ENCODE measurements around the gene CACNA2D3. TPM values are rescaled to one million over a fixed set of nuclear protein-coding genes. Genes with fewer than 3 reads are reported as not detected.

Gene CACNA2D3
- total RNA-seq, 3 donors from 2014 or later, result not detected

GRCh38 chr3:55002416-55002930 is 880.1 kb downstream of the CACNA2D3 start:
- ATAC-seq, result no peak
- H3K27me3 Mint-ChIP-seq (ENCODE audit: low read depth), result no peaks in the 10 kb centered on the region
- peaks cover 4% of the 10 kb centered on the region for H3K9me3 Mint-ChIP-seq
- DNase-seq, result no peak
- H3K4me3 Mint-ChIP-seq, result no peak overlapping the region
- H3K36me3 Mint-ChIP-seq (ENCODE audit: insufficient read depth), result no peaks in the 10 kb centered on the region
- no peaks in the 10 kb centered on the region for H3K4me1 Mint-ChIP-seq (ENCODE audit: low read depth)

GRCh38 chr3:55006244-55006676 is 883.9 kb downstream of the CACNA2D3 start:
- H3K27me3 Mint-ChIP-seq (ENCODE audit: low read depth), result no peaks in the 10 kb centered on the region
- no peaks in the 10 kb centered on the region for H3K4me1 Mint-ChIP-seq (ENCODE audit: low read depth)
- DNase-seq, result no peak
- H3K4me3 Mint-ChIP-seq, result no peak overlapping the region
- no peaks in the 10 kb centered on the region for H3K36me3 Mint-ChIP-seq (ENCODE audit: insufficient read depth)
- H3K9me3 Mint-ChIP-seq, result peaks cover 4% of the 10 kb centered on the region
- no peak for ATAC-seq

- H3K27me3 Mint-ChIP-seq (ENCODE audit: low read depth), result no peaks in the 10 kb centered on the region
- H3K9me3 Mint-ChIP-seq, result no peaks in the 10 kb centered on the region
- H3K36me3 Mint-ChIP-seq (ENCODE audit: insufficient read depth), result no peaks in the 10 kb centered on the region
- ATAC-seq, result no peak
- no peak for DNase-seq
- no peak overlapping the region for H3K4me3 Mint-ChIP-seq
- H3K4me1 Mint-ChIP-seq (ENCODE audit: low read depth), result no peaks in the 10 kb centered on the region
Measured at GRCh38 chr3:55007971-55008370, 885.6 kb downstream of the CACNA2D3 start.

- no peaks in the 10 kb centered on the region for H3K36me3 Mint-ChIP-seq (ENCODE audit: insufficient read depth)
Measured at GRCh38 chr3:55009372-55009771, 887.0 kb downstream of the CACNA2D3 start.

GRCh38 chr3:55012091-55012490 is 889.7 kb downstream of the CACNA2D3 start:
- DNase-seq, result no peak
- no peak for ATAC-seq
- Mint-ChIP-seq H3K4me1 (ENCODE audit: low read depth) (no peaks in the 10 kb centered on the region), H3K36me3 (ENCODE audit: insufficient read depth) (no peaks in the 10 kb centered on the region), H3K4me3 (no peak overlapping the region), H3K9me3 (no peaks in the 10 kb centered on the region), H3K27me3 (ENCODE audit: low read depth) (no peaks in the 10 kb centered on the region)

More at GRCh38 chr3:55009372-55009771, 887.0 kb downstream of the CACNA2D3 start:
- no peaks in the 10 kb centered on the region for H3K27me3 Mint-ChIP-seq (ENCODE audit: low read depth)
- DNase-seq, result no peak
- ATAC-seq, result no peak
- no peaks in the 10 kb centered on the region for H3K9me3 Mint-ChIP-seq
- H3K4me3 Mint-ChIP-seq, result no peak overlapping the region
- H3K4me1 Mint-ChIP-seq (ENCODE audit: low read depth), result no peaks in the 10 kb centered on the region

- no peaks in the 10 kb centered on the region for H3K27me3 Mint-ChIP-seq (ENCODE audit: low read depth)
Measured at GRCh38 chr3:55013145-55013925, 891.0 kb downstream of the CACNA2D3 start.

GRCh38 chr3:55014081-55014480 is 891.7 kb downstream of the CACNA2D3 start:
- no peak for ATAC-seq
- Mint-ChIP-seq H3K4me1 (ENCODE audit: low read depth) (no peaks in the 10 kb centered on the region), H3K27me3 (ENCODE audit: low read depth) (no peaks in the 10 kb centered on the region)

More at GRCh38 chr3:55013145-55013925, 891.0 kb downstream of the CACNA2D3 start:
- Mint-ChIP-seq H3K4me1 (ENCODE audit: low read depth) (no peaks in the 10 kb centered on the region), H3K9me3 (no peaks in the 10 kb centered on the region), H3K36me3 (ENCODE audit: insufficient read depth) (no peaks in the 10 kb centered on the region), H3K4me3 (no peak overlapping the region)
- no peak for DNase-seq
- no peak for ATAC-seq

GRCh38 chr3:55014906-55015305 is 892.6 kb downstream of the CACNA2D3 start:
- Mint-ChIP-seq H3K4me1 (ENCODE audit: low read depth) (no peaks in the 10 kb centered on the region), H3K36me3 (ENCODE audit: insufficient read depth) (no peaks in the 10 kb centered on the region), H3K27me3 (ENCODE audit: low read depth) (no peaks in the 10 kb centered on the region), H3K9me3 (no peaks in the 10 kb centered on the region), H3K4me3 (no peak overlapping the region)
- ATAC-seq (no peak), DNase-seq (no peak)

More at GRCh38 chr3:55014081-55014480, 891.7 kb downstream of the CACNA2D3 start:
- DNase-seq, result no peak
- H3K36me3 Mint-ChIP-seq (ENCODE audit: insufficient read depth), result no peaks in the 10 kb centered on the region
- H3K9me3 Mint-ChIP-seq, result no peaks in the 10 kb centered on the region
- H3K4me3 Mint-ChIP-seq, result no peak overlapping the region

GRCh38 chr3:55017876-55018275 is 895.5 kb downstream of the CACNA2D3 start:
- Mint-ChIP-seq H3K9me3 (peaks cover 4% of the 10 kb centered on the region), H3K4me1 (ENCODE audit: low read depth) (no peaks in the 10 kb centered on the region), H3K36me3 (ENCODE audit: insufficient read depth) (no peaks in the 10 kb centered on the region), H3K4me3 (no peak overlapping the region), H3K27me3 (ENCODE audit: low read depth) (peaks cover 2% of the 10 kb centered on the region)
- ATAC-seq, result no peak
- DNase-seq, result no peak

GRCh38 chr3:55030938-55031337 is 908.6 kb downstream of the CACNA2D3 start:
- Mint-ChIP-seq H3K27me3 (ENCODE audit: low read depth) (no peaks in the 10 kb centered on the region), H3K36me3 (ENCODE audit: insufficient read depth) (no peaks in the 10 kb centered on the region), H3K4me1 (ENCODE audit: low read depth) (no peaks in the 10 kb centered on the region), H3K4me3 (no peak overlapping the region), H3K9me3 (peaks cover 5% of the 10 kb centered on the region)
- no peak for ATAC-seq
- no peak for DNase-seq

GRCh38 chr3:55036883-55037577 is 914.7 kb downstream of the CACNA2D3 start:
- no peaks in the 10 kb centered on the region for H3K4me1 Mint-ChIP-seq (ENCODE audit: low read depth)
- no peak overlapping the region for H3K4me3 Mint-ChIP-seq
- H3K27me3 Mint-ChIP-seq (ENCODE audit: low read depth), result no peaks in the 10 kb centered on the region
- ATAC-seq, result no peak
- DNase-seq, result no peak
- H3K36me3 Mint-ChIP-seq (ENCODE audit: insufficient read depth), result no peaks in the 10 kb centered on the region
- H3K9me3 Mint-ChIP-seq, result no peaks in the 10 kb centered on the region

- no peak for ATAC-seq
- Mint-ChIP-seq H3K36me3 (ENCODE audit: insufficient read depth) (no peaks in the 10 kb centered on the region), H3K9me3 (no peaks in the 10 kb centered on the region), H3K4me3 (no peak overlapping the region), H3K4me1 (ENCODE audit: low read depth) (no peaks in the 10 kb centered on the region), H3K27me3 (ENCODE audit: low read depth) (no peaks in the 10 kb centered on the region)
- DNase-seq, result no peak
Measured at GRCh38 chr3:55042591-55042990, 920.2 kb downstream of the CACNA2D3 start.

- no peaks in the 10 kb centered on the region for H3K9me3 Mint-ChIP-seq
- H3K27me3 Mint-ChIP-seq (ENCODE audit: low read depth), result no peaks in the 10 kb centered on the region
Measured at GRCh38 chr3:55044486-55044885, 922.1 kb downstream of the CACNA2D3 start.

GRCh38 chr3:55059027-55059629 is 936.8 kb downstream of the CACNA2D3 start:
- Mint-ChIP-seq H3K4me3 (no peak overlapping the region), H3K27me3 (ENCODE audit: low read depth) (no peaks in the 10 kb centered on the region), H3K36me3 (ENCODE audit: insufficient read depth) (no peaks in the 10 kb centered on the region), H3K4me1 (ENCODE audit: low read depth) (no peaks in the 10 kb centered on the region), H3K9me3 (peaks cover 16% of the 10 kb centered on the region)
- ATAC-seq (no peak), DNase-seq (no peak)

More at GRCh38 chr3:55044486-55044885, 922.1 kb downstream of the CACNA2D3 start:
- DNase-seq, result no peak
- H3K4me1 Mint-ChIP-seq (ENCODE audit: low read depth), result no peaks in the 10 kb centered on the region
- no peak overlapping the region for H3K4me3 Mint-ChIP-seq
- ATAC-seq, result no peak
- no peaks in the 10 kb centered on the region for H3K36me3 Mint-ChIP-seq (ENCODE audit: insufficient read depth)

All from activated T-cell treated with anti-CD3 and anti-CD28 coated beads, Interleukin-2, amount 50 U/mL, for 4 hours (primary cell).